Right renal pelvis (tissue), 4 donors: ENCODE measurements around the gene LHFPL4. TPM values are rescaled to one million over a fixed set of nuclear protein-coding genes. Genes with fewer than 3 reads are reported as not detected.
"Not testable (repeated sequence)": the region's sequence is repeated elsewhere in the genome, so short reads cannot be mapped to it uniquely, and the experiment has no call there.

Experiments
- DNase-seq, 4 donors: peaks; one replicate each; pipeline ENCODE4 v3.0.0-alpha.2; 2013; ENCODE audit warnings: low read depth in 4 of 4, low spot score in 3 of 4, missing footprints in 1 of 4
- polyA plus RNA-seq, 4 donors: library from polyadenylated mRNA; unstranded; fragments of 120-200 nt; gene quantifications; one replicate each; pipeline ENCODE4 v1.2.1, GENCODE V29; 2013; ENCODE audit not compliant: insufficient read length in 4 of 4

The LHFPL4 gene
- polyA plus RNA-seq, 4 donors = 0.09 TPM; not detected in 3

DNA sequence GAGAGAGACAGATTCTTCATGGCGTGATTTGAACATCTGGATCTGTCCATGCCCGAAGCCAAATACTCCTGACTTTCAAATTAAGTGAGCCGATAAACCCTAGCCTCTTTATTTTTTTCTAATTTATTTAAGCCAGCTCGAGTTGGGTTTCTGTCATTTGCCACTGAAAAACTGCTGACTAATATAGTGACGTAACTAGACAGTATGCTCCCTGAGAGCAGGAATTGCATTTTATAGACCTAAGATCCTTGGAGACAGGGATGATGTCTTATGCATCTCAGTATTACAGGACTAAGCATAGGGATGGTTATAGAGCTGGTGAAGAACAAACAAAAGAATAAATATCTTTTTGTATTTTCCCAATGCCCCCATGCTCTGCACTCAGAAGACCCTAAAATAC is 4.6 kb downstream of the LHFPL4 start:
- no peak for DNase-seq

DNA sequence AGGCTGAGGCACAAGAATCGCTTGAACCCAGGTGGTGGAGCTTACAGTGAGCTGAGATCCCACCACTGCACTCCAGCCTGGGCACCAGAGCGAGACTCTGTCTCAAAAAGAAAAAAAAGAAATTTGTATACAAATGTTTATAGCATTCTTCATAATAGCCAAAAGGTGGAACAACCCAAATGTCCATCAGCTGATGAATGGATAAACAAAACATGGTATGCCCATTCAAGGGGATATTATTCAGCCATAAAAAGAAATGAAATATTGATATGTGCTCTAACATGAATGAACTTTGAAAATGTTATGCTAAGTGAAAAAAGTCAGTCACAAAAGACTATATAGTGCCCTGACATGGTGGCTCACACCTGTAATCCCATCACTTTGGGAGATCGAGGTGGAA is 11.4 kb downstream of the LHFPL4 start:
- no peak for DNase-seq

DNA sequence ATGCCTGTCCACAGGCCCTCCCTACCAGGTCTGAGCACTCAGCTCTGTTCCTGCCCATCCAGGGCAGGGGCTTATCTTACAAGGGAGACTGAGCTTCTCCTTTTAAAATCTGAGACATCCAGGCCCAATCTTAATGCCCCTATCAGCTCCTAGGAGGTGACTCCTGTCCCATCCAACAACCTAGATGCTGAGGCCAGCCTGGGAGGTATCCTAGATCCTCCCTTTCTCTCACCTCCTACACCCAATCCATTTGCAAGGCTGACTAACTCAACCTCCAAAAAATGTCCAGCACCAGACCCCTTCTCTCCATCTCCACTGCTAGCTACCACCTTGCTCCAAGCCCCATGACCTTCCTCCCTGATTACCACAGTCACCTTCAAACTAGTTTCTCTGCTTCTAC is 17.4 kb downstream of the LHFPL4 start:
- DNase-seq = no peak

DNA sequence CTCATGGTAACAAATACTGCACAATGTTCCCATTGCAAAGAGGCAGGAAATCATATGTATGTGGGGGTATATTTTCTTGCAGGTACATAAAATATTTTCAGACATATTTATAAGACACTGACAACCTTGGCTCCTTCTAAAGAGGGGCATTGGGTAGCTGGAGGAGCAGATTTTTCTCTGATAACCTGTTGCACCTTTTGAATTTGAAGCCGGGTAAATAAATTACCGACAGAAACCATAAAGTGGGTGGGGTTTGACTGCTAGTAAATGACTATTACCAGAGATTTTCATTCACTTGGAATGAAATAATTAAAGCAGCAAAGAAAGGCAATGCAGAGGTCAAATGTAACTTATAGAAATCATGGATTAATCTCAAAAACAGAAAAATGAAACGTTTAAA is 19.2 kb downstream of the LHFPL4 start:
- DNase-seq = no peak

DNA sequence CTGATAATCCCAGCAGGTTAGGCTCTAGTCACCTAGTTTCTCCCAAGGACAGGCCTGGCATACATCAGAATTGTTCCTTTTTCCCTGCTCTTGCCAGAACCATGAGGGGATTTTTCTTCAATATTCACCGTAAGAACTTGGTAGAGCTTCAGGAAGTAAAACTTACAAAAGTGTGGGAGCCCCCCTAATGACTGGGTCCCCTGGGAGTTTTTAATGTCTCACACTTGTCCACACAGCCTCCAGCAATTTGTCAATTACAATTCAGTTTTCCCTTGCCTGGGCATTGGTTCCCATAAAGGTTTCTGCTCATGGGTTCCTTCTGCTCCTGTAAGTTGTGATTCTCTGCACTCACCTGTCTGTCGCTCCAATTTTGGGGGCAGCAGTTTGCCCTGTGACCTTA is 28.5 kb downstream of the LHFPL4 start:
- no peak for DNase-seq

DNA sequence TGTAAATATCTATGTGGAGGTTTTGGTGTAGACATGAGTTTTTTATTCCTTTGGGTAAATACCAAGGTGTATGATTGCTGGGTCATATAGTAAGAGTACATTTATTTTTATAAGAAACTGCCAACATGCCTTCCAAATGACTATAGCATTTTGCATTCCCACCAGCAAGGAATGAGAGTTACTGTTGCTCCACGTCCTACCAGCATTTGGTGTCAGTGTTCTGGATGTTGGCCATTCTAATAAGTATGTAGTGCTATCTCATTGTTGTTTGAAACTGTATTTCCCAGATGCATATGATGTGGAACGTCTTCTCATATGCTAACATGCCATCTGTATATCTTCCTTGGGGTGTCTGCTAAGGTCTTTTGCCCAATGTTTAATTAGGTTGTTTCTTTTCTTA is 38.7 kb downstream of the LHFPL4 start:
- no peak for DNase-seq

DNA sequence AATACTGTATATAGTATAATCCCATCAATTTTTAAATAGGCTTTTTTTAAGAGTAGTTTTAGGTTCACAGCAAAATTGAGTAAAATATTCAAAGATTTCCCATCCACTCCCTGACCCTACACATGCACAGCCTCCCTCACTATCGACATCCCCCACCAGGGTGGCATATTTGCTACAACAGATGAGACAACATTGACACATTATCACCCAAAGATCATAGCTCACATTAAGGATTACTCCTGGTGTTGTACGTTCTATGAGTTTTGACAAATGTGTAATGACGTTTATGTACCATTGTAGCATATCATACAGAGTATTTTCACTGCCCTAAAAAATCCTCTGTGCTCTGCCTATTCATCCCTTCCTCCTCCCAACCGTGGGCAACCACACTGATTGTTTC is 39.3 kb downstream of the LHFPL4 start:
- no peak for DNase-seq

DNA sequence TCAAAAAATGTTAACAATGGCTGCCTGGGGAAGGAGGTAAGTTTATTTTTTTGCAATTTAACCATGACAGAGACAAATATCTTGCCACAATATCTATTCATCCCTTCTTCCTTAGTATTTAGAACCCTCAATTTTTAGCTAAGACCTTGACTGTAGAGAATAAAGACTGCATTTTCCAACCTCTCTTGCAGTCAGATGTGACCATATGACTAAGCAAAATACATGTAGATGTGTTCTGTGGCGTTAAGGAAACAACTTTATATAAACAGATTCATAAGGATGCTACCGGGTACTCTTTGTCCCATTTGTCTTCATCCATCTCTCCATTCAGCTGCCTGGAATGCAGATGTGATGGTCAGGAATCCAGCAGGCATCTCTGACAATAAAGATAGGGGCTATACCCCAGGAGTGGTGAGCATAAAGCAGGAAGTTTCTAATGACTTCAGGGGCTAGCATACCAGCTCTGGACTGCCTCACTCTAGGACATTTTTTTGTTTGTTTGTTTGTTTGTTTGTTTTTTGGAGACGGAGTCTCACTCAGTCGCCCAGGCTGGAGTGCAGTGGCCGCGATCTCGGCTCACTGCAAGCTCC is 41.1 kb downstream of the LHFPL4 start:
- no peak for DNase-seq

DNA sequence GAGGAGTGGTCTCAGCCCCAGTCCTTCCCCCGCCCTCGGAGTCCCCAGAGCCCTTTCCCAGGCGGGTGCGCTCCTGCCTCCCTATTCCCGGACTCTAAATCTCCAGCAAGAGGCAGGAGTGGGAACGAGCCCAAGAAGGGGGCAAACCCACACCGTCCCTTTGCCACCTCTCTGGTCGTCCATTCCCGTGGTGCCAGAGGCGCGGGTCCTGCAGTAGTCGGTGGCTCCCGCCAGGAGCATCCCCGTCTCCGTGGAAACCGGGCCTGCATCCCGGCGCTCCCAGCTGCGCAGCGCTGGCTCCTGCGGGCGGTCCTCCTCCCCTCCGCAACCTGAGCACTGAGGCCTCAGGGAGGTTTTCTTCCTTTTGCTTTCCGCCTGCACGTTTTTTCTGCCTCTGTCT is 44.8 kb downstream of the LHFPL4 start:
- DNase-seq = no peak

DNA sequence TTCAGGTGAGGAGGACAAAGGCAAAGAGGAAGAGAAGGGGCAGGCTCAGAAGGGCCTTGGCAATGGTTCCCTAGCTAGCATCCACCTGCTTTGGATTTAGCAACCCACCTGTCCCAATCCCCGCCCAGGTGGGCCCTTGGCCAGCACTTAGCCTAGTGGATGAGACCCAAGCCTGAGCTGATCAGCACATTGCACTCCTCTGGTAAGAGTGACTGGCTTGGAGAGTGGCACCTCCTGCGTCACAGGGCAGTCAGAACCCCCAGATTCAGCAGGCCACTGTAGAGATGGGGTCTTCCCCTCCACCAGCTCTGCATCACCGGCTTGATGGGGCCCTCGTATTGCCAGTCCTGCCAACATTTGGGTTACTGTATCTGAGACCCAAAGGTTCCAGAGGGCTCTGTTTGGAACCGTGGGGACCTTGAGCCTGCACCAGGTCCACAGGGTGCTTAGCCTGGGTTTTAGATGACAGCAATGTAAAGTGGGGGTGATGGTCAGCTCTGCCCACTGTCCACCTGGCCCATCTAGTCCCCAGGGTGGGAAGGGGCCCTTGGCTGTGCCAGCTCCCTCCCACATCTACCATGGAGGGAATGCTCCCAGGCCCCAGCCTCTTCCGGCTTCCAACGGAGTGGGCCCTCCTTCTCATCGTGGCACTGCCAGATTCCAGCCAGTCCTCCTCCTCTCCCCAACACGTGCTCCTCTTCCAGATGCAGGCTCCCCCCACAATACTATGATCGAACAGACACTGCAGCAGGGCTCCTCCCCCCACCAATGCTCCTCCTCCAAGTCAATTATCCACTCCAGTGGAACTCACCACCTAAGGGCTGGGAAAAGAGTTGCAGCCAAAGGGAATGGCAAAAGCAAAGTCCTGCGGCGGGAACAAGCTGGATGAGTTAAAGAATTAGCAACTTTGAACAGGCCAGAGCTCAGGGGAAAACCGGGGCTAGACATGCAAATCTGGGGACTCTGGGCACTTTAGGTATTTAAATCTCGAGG is 45.7 kb downstream of the LHFPL4 start:
- DNase-seq = no peak

DNA sequence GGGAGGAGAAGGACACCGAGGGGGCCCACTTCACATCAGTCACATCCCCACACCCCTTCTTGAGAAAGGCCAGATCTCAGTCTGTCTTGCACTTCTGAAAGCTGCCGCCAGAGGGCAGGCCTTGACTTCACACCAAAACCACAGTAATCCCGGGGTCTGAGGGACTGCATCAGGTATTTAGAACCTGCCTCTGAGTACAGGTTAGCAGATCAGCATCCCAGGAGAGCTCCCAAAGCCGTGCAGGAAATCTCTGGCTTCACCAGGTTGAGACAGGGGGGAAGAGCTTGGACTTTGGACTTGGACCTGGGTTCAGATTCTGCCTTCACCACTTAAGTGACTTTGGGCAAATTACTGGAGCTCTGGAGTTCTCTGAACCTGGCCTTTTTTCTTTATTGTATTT is 50.3 kb downstream of the LHFPL4 start:
- peak; percentile 52 to 63 (median 58) for DNase-seq

DNA sequence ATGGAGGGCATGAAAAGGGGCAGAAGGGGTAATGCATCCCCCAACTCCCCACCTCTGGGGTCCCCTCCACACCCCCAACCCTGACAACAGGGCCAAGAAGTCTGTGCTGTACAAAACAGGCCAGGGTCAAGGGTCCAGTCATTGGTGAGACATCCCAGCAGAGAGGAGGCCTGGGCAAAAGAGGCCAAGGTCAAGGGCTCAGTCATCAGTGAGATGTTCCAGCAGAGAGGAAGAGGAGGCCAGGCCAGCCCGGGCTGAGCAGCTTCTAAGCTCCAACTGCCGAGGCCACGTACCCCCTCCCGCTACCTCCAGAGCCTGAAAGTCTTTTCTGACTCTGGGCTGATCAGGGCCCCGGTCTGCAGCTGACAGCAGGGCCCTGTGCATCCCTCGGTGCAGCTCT is 52.4 kb downstream of the LHFPL4 start:
- no peak for DNase-seq

DNA sequence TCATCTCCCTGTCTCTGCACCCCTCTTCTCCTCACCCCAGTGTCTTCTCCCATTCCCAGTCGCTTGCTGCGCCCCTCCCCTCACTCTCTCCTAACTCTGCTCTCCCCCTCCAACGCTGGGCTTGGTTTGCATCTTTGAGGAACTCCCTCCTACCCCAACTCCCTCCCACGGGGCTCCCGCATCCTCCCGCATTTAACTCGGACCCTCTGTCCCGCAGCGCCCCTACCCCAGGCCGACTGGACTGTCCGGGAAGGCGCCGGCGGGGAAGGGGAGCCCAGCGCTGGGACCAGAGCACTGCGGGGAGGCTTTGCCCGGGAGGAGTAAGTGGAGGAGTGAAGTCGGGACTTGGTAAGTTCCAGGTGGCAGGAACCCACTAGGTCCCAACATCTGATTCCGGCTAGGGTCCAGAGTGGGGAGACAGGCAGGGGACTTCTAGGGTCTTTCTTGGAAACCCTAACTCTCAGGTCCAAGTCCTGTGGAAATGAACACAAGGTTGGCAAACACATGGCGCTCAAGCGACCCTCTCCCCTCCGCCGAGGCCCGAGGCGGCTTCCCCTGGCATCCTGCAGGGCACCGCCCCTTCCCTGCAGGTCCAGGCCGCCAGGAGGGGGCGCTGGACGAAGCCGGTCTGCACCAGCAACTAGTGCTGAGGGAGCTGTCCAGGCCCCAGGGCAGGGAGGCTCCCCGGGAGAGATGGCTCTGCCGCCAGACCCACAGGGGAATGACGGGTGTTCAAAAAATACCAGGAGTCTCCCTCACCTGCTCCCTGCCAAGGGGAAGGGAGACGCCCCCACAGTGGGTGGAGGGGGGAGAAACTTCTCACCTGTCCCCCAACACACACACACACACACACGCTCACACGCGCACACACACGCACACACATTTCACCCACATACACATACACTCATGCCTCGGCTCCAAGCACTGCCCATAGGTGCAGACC is 53.2 kb downstream of the LHFPL4 start:
- DNase-seq = peak in 3 of 4 donors; percentile 38 to 49 (median 38)

DNA sequence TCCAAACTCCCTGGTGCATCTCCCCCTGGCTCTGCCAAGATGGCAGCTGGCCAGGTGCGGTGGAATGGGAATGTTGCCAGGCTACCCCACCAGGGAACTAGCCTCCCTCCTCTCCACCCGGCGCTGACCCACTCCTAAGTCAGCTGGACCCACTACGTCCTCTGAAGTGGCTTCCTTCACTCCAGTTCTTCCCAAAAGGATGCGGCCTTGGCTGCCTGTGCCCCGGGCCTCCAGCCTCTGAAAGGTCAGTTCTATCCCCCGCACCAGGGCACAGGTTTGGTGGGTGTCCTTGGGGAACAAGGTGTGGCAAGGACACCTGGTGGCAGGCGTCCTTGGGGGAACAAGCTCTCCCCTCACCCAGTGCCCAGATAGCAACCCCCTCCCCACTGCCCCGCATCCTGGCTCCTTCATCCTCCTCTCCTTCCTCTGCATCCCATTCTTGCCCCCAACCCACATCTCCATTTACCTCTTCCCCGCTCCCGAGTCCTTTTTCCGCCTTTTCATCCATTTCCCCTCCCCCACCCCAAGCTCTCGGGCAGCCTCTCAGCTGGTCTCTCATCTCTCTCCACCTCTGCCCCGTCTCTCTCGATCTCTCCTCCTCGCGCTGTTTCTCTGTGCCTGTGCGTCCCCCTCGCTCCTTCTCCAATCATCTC is 54.0 kb downstream of the LHFPL4 start:
- no peak for DNase-seq

DNA sequence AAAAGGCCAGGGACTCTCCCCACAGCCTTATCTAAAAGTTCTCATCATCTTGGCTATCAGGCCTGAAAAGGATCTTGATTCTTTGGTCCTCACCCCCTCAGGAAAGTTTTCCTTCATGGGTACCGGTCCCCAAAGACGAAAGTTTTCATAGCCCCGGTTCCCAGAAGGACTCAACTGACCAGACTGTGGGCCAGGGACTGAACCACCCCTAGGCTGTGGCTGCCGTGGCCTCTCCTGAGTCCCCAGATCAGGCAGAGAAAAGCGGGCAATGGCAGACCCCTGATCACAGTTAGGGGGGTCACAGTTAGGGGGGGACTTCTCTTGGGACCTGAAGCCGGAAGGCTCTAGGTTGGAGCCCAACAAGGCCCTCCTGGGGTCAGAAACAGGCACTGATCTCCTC is 54.8 kb downstream of the LHFPL4 start:
- DNase-seq = no peak

DNA sequence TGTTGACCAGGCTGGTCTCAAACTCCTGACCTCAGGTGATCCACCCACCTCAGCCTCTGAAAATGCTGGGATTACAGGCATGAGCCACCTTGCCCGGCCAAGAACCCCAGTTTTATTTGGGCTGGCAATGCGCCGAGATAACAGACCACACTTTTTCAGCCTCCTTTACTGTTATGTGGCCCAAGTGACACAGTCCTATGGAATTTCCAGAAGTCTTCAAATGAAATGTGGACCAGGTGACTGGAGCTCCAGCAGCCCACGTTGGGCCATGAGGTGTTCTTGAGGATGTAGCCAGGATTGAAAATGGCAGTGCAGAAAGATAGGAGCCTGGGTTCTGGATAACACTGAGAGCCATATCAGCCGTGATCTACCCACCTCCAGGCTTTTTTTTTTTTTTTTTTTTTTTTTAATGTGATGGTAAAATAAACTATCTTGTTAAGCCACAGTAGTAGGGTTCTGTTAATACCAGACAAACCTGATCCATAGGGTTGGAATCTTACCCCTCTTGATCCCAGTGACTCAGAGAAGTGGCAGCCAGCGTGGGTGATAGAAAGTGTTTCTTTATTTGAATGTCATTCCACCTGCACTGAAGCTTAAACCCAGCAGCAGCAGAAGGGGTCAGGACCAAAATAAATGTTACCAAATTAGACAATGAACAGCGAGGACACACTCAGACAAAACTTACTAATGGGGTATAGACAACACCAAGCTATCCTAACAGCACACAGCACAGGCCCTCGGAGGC is 55.6 kb downstream of the LHFPL4 start:
- DNase-seq = no peak

DNA sequence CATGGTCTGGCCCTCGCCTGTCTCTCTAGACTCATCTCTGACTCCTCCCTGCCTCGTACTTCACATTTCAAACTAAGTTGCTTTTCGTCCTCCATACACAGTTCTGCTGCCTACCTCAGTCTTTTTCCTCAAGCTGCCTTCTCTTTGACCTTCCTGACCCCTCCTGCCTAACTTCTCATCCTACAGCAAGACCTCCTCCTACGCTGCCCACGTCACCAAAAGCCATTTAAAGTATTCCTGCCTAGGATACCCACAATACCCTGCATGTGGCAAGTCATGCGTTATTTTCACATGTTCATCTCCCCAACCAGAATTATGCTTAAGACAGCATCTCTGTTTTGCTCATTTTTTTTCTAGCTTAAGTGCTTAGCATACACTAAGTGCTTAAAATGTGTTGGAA is 56.7 kb downstream of the LHFPL4 start:
- DNase-seq = no peak

DNA sequence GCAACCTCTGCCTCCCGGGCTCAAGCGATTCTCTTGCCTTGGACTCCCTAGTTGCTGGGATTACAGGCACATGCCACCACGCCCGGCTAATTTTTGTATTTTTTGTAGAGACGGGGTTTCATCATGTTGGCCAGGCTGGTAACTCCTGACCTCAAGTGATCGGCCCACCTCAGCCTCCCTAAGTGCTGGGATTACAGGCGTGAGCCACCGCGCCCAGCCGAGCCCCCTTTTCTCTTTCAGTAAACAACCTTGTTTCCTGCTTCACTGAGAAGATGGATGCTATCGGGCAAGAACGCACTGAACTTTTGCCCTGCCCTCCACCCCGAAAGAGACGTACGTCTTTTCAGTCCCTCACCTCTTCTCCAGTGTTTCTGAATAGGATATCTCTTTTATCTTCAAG is 59.6 kb downstream of the LHFPL4 start:
- not testable (repeated sequence) for DNase-seq

DNA sequence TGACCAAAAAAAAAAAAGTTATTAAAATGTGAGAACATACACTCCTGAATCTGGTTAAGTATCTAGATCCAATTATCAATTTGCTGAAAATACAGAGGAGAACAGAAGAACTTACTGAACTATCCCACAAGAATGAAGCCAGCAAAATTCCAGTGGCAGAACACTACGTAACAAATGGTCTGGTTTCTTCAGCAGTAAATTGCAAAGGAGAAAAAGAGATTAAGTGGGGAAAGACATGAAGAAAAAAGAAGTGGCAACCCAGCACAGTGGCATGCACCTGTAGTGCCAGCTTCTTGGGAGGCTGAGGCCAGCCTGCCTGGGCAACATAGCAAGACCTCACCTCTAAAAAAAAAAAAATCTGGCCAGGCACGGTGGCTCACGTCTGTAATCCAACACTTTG is 62.1 kb downstream of the LHFPL4 start:
- no peak for DNase-seq

DNA sequence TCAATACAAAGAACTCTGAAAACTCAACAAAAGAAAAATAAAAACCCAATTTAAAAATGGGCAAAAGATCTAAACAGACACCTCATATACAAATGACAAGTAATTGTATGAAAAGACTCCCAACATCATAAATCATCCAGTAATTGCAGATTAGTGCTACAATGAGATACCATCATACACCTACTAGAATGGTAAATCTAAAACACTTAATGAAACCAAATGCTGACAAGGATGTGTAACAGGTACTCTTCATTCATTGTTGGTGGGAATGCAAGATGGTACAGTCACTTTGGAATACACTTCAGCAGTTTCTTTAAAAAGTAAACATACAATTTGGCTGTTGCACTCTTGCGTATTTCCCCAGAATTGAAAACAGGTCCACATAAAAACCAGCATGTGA is 68.4 kb downstream of the LHFPL4 start:
- no peak for DNase-seq
